A673 (cell line): Measurements from ENCODE around the gene RHBDF2. TPM values are rescaled to one million over a fixed set of nuclear protein-coding genes. Genes with fewer than 3 reads are reported as not detected.

Experiments
- BruUV-seq: library from RNA; stranded (reverse); fragments of 400-500 nt; replicated peaks from 2 replicates; lab custom pipeline; 2021; lab: Mats Ljungman, UMichigan
- CTCF ChIA-PET: fragments of 300-600 bp; sonication (Branson Sonifier 250); formaldehyde crosslinking; loops from one replicate; lab custom pipeline; 2022; ENCODE audit warnings: antibody characterized with exemption; lab: Charles Lee
- POLR2A ChIA-PET: fragments of 300-600 bp; sonication (Branson Sonifier 250); formaldehyde crosslinking; loops from one replicate; lab custom pipeline; 2022; ENCODE audit warnings: antibody characterized with exemption; ENCODE audit not compliant: low non-redundant PET; lab: Charles Lee
- DNase-seq: peaks from one replicate; pipeline ENCODE4 v3.0.0-alpha.2; 2015; ENCODE audit warnings: low spot score
- H3K27ac ChIP-seq: fragments of 200-600 bp; sonication (generic); 2 replicates; pipeline ENCODE4 v1.5.1; 2016; ENCODE audit warnings: mixed run types, low read depth, mild to moderate bottlenecking, mixed read lengths, antibody characterized with exemption, low read length; ENCODE audit not compliant: poor library complexity, severe bottlenecking
- H3K27me3 ChIP-seq: fragments of 200-600 bp; sonication (generic); replicated peaks from 2 replicates; pipeline ENCODE4 v1.6.1; 2017; ENCODE audit warnings: mixed run types, low read depth, mild to moderate bottlenecking, mixed read lengths, antibody characterized with exemption, low read length; ENCODE audit not compliant: insufficient read depth, poor library complexity
- H3K36me3 ChIP-seq: fragments of 200-600 bp; sonication (generic); 2 replicates; pipeline ENCODE4 v1.6.1; 2016; ENCODE audit warnings: mixed run types, mild to moderate bottlenecking, mixed read lengths, antibody characterized with exemption, low read length; ENCODE audit not compliant: insufficient read depth, poor library complexity, severe bottlenecking
- H3K4me1 ChIP-seq: fragments of 200-600 bp; sonication (generic); 2 replicates; pipeline ENCODE4 v1.6.1; 2017; ENCODE audit warnings: mixed run types, mild to moderate bottlenecking, mixed read lengths, antibody characterized with exemption, low read length; ENCODE audit not compliant: insufficient read depth, poor library complexity, severe bottlenecking
- H3K4me3 ChIP-seq: fragments of 200-600 bp; sonication (generic); 2 replicates; pipeline ENCODE4 v1.5.1; 2016; ENCODE audit warnings: low read depth, mixed run types, mild to moderate bottlenecking, mixed read lengths, low read length; ENCODE audit not compliant: poor library complexity, severe bottlenecking
- H3K9me3 ChIP-seq: fragments of 200-600 bp; sonication (generic); 2 replicates; pipeline ENCODE4 v1.6.1; 2016; ENCODE audit warnings: mixed run types, low read depth, mild to moderate bottlenecking, mixed read lengths, antibody characterized with exemption, low read length; ENCODE audit not compliant: poor library complexity, severe bottlenecking
- CTCF ChIP-seq: fragments of 300-800, 200-600 bp; sonication (generic); conservative IDR thresholded peaks from 2 replicates; pipeline ENCODE4 v1.5.1; 2017; ENCODE audit warnings: low read depth, mild to moderate bottlenecking, antibody characterized with exemption, low read length, moderate library complexity, mixed read lengths
- EZH2 ChIP-seq: fragments of 200-600 bp; sonication (generic); IDR thresholded peaks from 2 replicates; pipeline ENCODE4 v1.6.1; 2017; ENCODE audit warnings: borderline replicate concordance, low read depth, mild to moderate bottlenecking, mixed read lengths, antibody characterized with exemption, low read length; ENCODE audit not compliant: poor library complexity, severe bottlenecking
- intact Hi-C: fragments of 100-400 bp; cut with micrococcal nuclease; formaldehyde crosslinking; loops from one replicate; pipeline ENCODE4 v1.10.0; 2022; ENCODE audit not compliant: unreplicated experiment
- total RNA-seq: library from RNA; stranded (reverse); gene quantifications from 2 replicates; pipeline ENCODE4 v1.2.3, GENCODE V29; 2021

The RHBDF2 gene
- total RNA-seq, 1 experiment from 2014 or later = 20.4 TPM

- no peaks in the 10 kb centered on the region for H3K36me3 ChIP-seq
- peaks cover 16% of the 10 kb centered on the region for H3K4me1 ChIP-seq
- no peak for DNase-seq
- no peak overlapping the region for H3K4me3 ChIP-seq
- intact Hi-C loops = no loop called here
- TF ChIP-seq CTCF (no peak), EZH2 (no peak)
- H3K27me3 ChIP-seq = no peaks in the 10 kb centered on the region
- BruUV-seq = no TSS peak
- POLR2A ChIA-PET = no interaction called here
- CTCF ChIA-PET = no interaction called here
- H3K9me3 ChIP-seq = no peaks in the 10 kb centered on the region
- no peak overlapping the region for H3K27ac ChIP-seq
Measured at GRCh38 chr17:76490112-76490710, 11.0 kb downstream of the RHBDF2 start.

GRCh38 chr17:76487451-76488192 lies 13.6 kb downstream of the RHBDF2 start:
- Histone ChIP-seq H3K4me3 (no peak overlapping the region), H3K27me3 (no peaks in the 10 kb centered on the region), H3K36me3 (no peaks in the 10 kb centered on the region), H3K9me3 (no peaks in the 10 kb centered on the region), H3K27ac (no peak overlapping the region), H3K4me1 (peaks cover 4% of the 10 kb centered on the region)
- ChIA-PET CTCF (no interaction called here), POLR2A (no interaction called here)
- BruUV-seq = no TSS peak
- DNase-seq = no peak
- TF ChIP-seq CTCF (no peak), EZH2 (no peak)
- intact Hi-C loops = no loop called here

GRCh38 chr17:76485569-76485968 lies 15.7 kb downstream of the RHBDF2 start:
- Histone ChIP-seq H3K4me1 (no peaks in the 10 kb centered on the region), H3K27me3 (no peaks in the 10 kb centered on the region), H3K9me3 (no peaks in the 10 kb centered on the region), H3K27ac (no peak overlapping the region), H3K4me3 (no peak overlapping the region), H3K36me3 (no peaks in the 10 kb centered on the region)
- TF ChIP-seq CTCF = no peak
- no peak for TF ChIP-seq EZH2
- no TSS peak for BruUV-seq
- ChIA-PET CTCF (no interaction called here), POLR2A (no interaction called here)
- intact Hi-C loops = no loop called here
- no peak for DNase-seq
